HG02763 (cell line): ENCODE results near the gene EIF1.
"Not testable (repeated sequence)": the region's sequence is repeated elsewhere in the genome, so short reads cannot be mapped to it uniquely, and the experiment has no call there.

ENCODE experiments used
- ATAC-seq: cut with Tn5 transposase; IDR thresholded peaks from one replicate; pipeline ENCODE4 v1.9.1; 2021; ENCODE audit warnings: mild to moderate bottlenecking, moderate library complexity; ENCODE audit not compliant: unreplicated experiment

The EIF1 gene

GRCh38 chr17:41678411-41678906 is 10.2 kb upstream of the EIF1 start:
- ATAC-seq = no peak

- no peak for ATAC-seq
These were observed 9.6 kb upstream of the EIF1 start for GRCh38 chr17:41678907-41679739.

DNA sequence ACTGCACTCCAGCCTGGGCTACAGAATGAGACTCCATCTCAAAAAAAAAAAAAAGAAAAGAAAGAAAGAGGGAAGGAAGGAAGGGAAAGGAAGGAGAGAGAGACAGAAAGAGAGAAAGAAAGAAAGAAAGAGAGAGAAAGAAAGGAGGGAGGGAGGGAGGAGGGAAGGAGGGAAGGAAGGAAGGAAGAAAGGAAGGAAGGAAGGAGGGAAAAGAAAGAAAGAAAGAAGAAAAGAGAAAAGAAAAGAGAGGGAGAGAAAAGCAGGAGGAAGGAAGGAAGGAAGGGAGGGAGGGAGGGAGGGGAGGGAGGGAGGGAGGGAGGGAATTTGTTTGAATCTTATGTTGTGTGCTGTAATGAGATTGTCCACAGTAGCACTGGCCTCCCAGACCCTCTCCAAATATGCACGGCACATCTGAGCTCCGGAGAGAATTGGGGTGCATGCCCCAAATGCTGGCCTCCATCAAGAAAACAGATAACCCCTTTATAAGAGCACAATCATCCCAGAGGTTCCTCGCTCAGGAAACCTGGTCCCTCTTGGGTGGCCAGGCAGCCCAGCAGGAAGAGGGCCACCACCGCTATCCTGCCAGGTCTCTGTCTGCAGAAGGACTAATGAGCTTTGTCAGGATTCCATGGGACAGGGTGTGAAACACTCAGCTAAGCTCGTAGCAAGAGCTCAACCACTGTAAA is 8.8 kb upstream of the EIF1 start:
- no peak for ATAC-seq

- ATAC-seq = no peak
These were observed 8.2 kb upstream of the EIF1 start for GRCh38 chr17:41680426-41681040.

DNA sequence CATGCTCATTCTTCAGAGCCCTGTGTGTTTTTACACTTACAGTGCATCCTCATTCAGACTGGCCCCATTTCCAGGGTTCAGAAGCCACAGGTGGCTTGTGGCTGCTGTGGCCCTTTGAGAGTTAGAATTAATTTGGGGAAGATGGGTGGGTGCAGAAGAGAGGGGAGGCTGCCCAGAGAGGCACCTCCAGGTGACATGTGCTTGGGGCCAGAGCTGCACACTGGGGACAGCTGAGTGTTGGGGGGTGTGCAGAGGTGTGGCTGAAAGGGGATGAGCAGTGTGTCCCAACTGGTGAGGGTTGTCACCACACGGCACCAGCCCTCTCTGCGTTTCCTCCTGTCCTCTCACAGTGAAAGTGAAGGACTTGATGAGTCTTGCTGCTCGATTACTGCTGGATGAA is 6.9 kb upstream of the EIF1 start:
- no peak for ATAC-seq

DNA sequence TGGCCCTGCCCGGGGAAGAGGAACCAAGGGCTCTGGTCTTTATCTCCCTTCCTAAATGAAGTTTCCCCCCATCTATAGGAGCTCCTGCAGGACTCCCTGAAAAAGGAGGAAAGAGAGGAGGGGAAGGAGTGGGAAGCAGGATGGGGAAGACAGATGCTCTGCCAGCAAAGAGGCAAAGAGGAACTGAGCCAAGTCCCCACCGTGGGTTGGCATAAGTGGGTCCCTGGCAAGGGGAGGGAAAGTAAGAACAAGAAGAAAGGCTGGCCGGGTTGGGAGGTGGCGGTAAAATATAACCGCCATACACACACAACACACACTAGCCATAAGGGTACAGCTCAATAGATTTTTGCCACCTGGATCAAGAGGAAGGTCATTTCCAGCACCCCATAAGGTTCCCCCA is 6.1 kb upstream of the EIF1 start:
- no peak for ATAC-seq

DNA sequence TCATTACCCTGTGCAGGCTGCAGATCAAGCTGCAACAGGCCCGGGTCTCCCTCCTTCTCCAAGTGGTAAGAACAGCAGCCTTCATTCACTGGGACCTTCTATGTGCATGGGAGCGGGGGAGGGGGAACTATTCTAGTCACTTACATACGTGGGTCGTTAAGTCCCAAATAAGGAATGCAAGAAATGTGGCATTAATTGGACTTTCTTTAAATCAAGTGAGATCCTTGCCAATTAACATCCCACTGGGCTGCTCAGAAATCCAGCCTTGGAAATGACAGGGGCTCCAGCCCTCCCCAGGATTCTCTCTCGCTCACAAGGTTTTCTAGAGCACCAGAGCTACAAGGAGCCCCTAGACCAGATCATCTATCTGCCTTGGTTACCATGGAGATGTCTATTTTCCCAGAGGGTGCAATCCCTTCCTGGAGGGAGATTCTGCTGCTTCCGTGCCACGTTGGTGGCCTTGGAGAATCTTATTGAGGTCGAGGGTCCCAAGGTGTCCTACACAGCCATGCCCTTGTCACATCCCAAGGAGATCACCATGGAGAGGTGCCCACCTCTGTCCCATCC is 5.2 kb upstream of the EIF1 start:
- ATAC-seq = no peak

- no peak for ATAC-seq
These were observed 4.7 kb upstream of the EIF1 start for GRCh38 chr17:41684035-41684434.

DNA sequence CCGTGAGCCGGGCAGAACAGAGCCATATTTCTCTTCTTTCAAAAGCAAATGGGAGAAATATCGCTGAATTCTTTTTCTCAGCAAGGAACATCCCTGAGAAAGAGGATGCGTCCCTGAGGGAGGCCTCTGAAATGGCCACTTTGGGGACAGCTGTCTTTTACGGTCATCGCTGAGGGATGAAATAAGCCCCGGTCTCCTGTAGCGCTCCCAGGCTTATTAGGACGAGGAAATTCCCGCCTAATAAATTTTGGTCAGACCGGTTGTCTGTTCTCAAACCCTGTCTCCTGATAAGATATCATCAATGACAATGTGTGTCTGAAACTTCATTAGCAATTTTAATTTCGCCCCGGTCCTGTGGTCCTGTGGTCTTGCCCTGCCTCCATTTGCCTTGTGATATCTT is 2.9 kb upstream of the EIF1 start:
- ATAC-seq = not testable (repeated sequence)

DNA sequence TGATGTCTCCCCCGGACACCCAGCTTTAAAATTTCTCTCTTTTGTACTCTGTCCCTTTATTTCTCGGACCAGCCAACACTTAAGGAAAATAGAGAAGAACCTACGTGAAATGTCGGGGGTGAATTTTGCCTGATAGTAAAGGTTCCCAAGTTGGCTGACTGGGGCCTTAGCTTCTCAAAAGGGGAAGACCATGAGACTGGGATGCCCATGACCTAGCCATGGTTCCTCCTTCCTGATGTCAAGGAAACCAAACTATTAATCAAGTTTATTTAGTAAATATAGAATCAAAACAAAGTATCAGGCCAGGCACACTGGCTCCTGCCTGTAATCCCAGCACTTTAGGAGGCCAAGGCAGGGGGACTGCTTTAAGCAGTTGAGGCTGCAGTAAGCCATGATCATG is 2.4 kb upstream of the EIF1 start:
- ATAC-seq = no peak

DNA sequence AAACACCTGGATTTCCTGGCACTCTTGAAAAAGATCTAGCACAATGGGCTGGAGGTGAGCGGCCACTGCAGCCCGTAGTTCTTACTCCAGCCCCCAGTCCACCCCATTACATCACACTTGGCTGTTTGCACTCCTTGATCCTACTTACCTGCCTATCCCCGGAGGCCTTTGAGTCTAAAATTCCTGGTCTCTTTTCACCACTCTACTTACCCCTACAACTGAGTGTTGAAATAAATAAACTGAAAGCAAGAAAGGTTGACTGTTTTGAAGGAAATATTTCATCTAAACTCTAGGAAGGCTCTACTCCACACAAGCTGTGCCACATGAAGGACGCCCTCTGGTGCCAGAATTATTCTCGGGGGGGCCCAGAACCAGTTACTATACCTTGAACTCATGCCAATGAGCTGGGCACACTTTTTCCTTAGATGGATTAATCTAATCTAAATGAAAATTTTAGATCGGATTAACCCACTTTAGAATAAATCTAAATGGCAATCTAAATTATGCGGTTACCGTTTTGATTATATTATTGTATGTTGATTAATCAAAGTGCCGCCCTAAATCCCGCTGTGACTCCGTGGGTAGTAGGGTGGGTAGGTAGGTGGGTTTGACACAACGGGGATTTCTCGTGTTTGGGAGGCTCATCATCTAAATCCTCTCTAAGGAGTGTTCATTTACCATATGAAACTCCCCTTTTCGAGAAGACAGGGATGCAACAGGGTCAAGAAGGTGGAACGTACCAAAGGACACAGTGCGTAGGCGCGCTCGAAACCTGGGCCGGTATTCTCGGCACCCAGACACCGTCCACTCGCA is 651 bp upstream of the EIF1 start:
- ATAC-seq = no peak

GRCh38 chr17:41689497-41690299 is 1.0 kb downstream of the EIF1 start:
- ATAC-seq = no peak

DNA sequence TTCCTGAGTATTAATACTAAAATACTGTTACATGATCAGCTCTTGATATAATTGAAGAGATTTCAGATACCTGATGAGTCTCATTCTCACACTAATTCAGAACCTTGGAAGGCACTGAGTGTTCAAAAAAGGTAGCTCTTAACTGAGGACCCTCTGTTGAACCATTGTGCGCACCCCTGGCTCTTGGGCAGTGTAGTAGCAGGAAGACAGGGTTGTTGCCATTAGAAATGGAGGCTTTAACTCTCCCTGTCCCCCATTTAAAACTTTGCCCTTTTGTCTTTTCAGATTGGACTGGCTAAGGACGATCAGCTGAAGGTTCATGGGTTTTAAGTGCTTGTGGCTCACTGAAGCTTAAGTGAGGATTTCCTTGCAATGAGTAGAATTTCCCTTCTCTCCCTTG is 1.8 kb downstream of the EIF1 start:
- ATAC-seq = no peak

GRCh38 chr17:41691031-41691777 is 2.5 kb downstream of the EIF1 start:
- no peak for ATAC-seq

DNA sequence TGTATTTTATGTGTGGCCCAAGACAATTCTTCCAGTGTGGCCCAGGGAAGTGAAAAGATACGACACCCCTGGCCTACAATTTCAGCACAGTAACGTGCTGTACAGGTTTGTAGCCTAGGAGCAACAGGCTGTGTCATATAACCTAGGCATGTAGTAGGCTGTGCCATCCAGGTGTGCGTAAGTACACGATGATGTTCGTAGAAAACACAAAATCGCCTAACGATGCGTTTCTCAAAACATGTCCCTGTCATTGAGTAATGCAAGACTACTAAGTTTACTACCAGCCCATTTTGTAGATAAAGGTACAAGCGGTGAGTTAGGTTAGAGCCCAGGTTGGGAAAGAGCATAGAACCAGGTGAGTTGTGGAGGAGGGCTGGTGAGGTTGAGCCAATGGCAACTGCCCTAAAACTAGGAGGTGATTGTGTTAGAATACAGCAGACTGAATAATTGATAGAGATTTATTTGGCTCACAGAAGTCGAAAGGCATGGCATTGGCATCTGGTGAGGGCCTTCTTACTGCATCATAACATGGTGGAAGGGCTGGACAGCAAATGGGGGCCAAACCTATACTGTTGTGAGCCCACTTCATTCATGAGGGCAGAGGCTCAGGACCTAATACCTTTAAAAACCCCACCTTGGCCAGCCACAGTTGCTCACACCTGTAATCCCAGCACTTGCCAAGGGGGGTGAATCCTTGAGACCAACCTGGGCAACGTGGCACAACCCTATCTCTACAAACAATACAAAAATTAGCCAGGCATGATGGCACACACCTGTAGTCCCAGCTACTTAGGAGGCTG is 4.2 kb downstream of the EIF1 start:
- no peak for ATAC-seq

DNA sequence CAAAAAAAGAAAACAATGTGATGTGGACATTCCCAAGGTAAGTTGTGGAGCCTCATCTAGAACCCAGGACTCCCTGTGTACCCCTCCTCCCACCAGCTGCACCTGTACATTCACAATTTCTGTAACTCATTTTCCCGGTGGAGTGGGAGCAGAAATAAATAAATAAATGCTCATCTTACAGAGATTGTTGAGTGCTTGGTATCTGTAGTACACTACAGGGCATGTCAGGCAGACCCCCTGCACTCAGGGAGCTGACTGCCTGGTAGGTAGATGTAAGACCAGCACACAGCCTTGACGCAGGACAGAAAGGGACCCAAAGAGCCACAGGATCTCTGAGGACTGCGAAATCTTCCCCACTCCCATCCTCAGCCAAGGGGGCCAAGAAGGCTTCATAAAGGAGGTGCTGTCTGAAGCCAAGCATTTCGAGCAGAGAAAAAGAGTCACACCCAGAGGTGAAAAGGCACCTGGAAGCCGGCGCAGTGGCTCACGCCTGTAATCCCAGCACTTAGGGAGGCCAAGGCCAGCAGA is 6.5 kb downstream of the EIF1 start:
- no peak for ATAC-seq

GRCh38 chr17:41695954-41696757 is 7.5 kb downstream of the EIF1 start:
- no peak for ATAC-seq
